Neuronal stem cell (in vitro differentiated cells): ENCODE measurements around the gene NNMT.

Experiments used
- DNase-seq: peaks from one replicate; pipeline ENCODE4 v3.0.0-alpha.2; 2013; ENCODE audit warnings: low spot score
- H2AFZ ChIP-seq: one replicate; pipeline ENCODE4 v1.6.1; 2013; ENCODE audit warnings: mild to moderate bottlenecking, low read length, inconsistent platforms
- H2AK5ac ChIP-seq: 2 replicates; pipeline ENCODE4 v1.6.1; 2013; ENCODE audit warnings: low read depth, mild to moderate bottlenecking, inconsistent platforms, low read length, moderate library complexity, mixed read lengths
- H2BK120ac ChIP-seq: 2 replicates; pipeline ENCODE4 v1.6.1; 2013; ENCODE audit warnings: low read depth, mild to moderate bottlenecking, inconsistent platforms, low read length, moderate library complexity, mixed read lengths
- H2BK12ac ChIP-seq: one replicate; pipeline ENCODE4 v1.6.1; 2013; ENCODE audit warnings: low read length, inconsistent platforms
- H2BK15ac ChIP-seq: 2 replicates; pipeline ENCODE4 v1.6.1; 2013; ENCODE audit warnings: mild to moderate bottlenecking, low read length, inconsistent platforms, mixed read lengths
- H2BK5ac ChIP-seq: one replicate; pipeline ENCODE4 v1.6.1; 2013; ENCODE audit warnings: inconsistent platforms, mild to moderate bottlenecking, low read length, moderate library complexity
- H3K14ac ChIP-seq: one replicate; pipeline ENCODE4 v1.6.1; 2013; ENCODE audit warnings: low read length, inconsistent platforms
- H3K18ac ChIP-seq: 2 replicates; pipeline ENCODE4 v1.6.1; 2013; ENCODE audit warnings: low read length, inconsistent platforms
- H3K23ac ChIP-seq: 2 replicates; pipeline ENCODE4 v1.6.1; 2013; ENCODE audit warnings: low read depth, mild to moderate bottlenecking, mixed read lengths, low read length, inconsistent platforms; ENCODE audit not compliant: poor library complexity
- H3K27ac ChIP-seq: replicated peaks from 3 replicates; pipeline ENCODE4 v1.5.1; 2013; ENCODE audit warnings: low read length, inconsistent platforms
- H3K27me3 ChIP-seq, 3 experiments: 2 replicates each; pipeline ENCODE4 v1.6.1; 2013; ENCODE audit warnings: low read length in 3 of 3, mild to moderate bottlenecking in 2 of 3, inconsistent platforms in 1 of 3, low read depth in 1 of 3, mixed read lengths in 1 of 3, moderate library complexity in 1 of 3; ENCODE audit not compliant: control insufficient read depth in 3 of 3, insufficient read depth in 3 of 3
- H3K36me3 ChIP-seq, 2 donors: replicated peaks in 1 of 2; 2 replicates each; pipeline ENCODE4 v1.6.1; 2013; ENCODE audit warnings: low read length in 2 of 2; ENCODE audit not compliant: control insufficient read depth in 2 of 2, insufficient read depth in 2 of 2
- H3K4ac ChIP-seq: 2 replicates; pipeline ENCODE4 v1.6.1; 2013; ENCODE audit warnings: inconsistent platforms, mild to moderate bottlenecking, low read length, moderate library complexity
- H3K4me1 ChIP-seq, 2 donors: 1 replicate in 1 of 2; 2 replicates in 1 of 2; pipeline ENCODE4 v1.6.1; 2013; ENCODE audit warnings: low read length in 2 of 2, low read depth in 1 of 2; ENCODE audit not compliant: control insufficient read depth in 2 of 2, insufficient read depth in 1 of 2
- H3K4me2 ChIP-seq: one replicate; pipeline ENCODE4 v1.6.1; 2013; ENCODE audit warnings: mild to moderate bottlenecking, low read length, inconsistent platforms; ENCODE audit not compliant: insufficient read depth, poor library complexity, severe bottlenecking
- H3K4me3 ChIP-seq, 2 donors: 2 replicates each; pipeline ENCODE4 v1.5.1; 2013; ENCODE audit warnings: low read length in 2 of 2, mild to moderate bottlenecking in 2 of 2, inconsistent platforms in 1 of 2, moderate library complexity in 1 of 2
- H3K79me1 ChIP-seq: one replicate; pipeline ENCODE4 v1.6.1; 2013; ENCODE audit warnings: low read depth, mild to moderate bottlenecking, inconsistent platforms, low read length, moderate library complexity
- H3K9ac ChIP-seq: one replicate; pipeline ENCODE4 v1.6.1; 2013; ENCODE audit warnings: mild to moderate bottlenecking, low read depth, low read length, inconsistent platforms; ENCODE audit not compliant: poor library complexity
- H3K9me3 ChIP-seq, 2 donors: replicated peaks in 1 of 2; 2 replicates each; pipeline versions ENCODE3 to v1.6.1; 2013; ENCODE audit warnings: low read length in 2 of 2, mild to moderate bottlenecking in 2 of 2, inconsistent platforms in 1 of 2, low read depth in 1 of 2, mixed read lengths in 1 of 2, moderate library complexity in 1 of 2; ENCODE audit not compliant: control insufficient read depth in 2 of 2, insufficient read depth in 1 of 2
- H4K8ac ChIP-seq: one replicate; pipeline ENCODE4 v1.6.1; 2013; ENCODE audit warnings: low read depth, mild to moderate bottlenecking, inconsistent platforms, low read length, moderate library complexity
- H4K91ac ChIP-seq: one replicate; pipeline ENCODE4 v1.6.1; 2013; ENCODE audit warnings: low read length, low read depth, mild to moderate bottlenecking, inconsistent platforms; ENCODE audit not compliant: poor library complexity
- WGBS, 2 donors: extraction: QIAGEN DNeasy Blood & Tissue Kit; methylation state at CpG; one replicate each; pipeline ENCODE4 v1.1.7; 2013; ENCODE audit warnings: missing lambda C conversion rate in 2 of 2, mixed read lengths in 1 of 2; ENCODE audit not compliant: insufficient read length in 2 of 2, insufficient replicate concordance in 1 of 2; ENCODE audit errors: extremely low coverage in 2 of 2; 5-methylcytosine and 5-hydroxymethylcytosine counted together

NNMT gene

DNA sequence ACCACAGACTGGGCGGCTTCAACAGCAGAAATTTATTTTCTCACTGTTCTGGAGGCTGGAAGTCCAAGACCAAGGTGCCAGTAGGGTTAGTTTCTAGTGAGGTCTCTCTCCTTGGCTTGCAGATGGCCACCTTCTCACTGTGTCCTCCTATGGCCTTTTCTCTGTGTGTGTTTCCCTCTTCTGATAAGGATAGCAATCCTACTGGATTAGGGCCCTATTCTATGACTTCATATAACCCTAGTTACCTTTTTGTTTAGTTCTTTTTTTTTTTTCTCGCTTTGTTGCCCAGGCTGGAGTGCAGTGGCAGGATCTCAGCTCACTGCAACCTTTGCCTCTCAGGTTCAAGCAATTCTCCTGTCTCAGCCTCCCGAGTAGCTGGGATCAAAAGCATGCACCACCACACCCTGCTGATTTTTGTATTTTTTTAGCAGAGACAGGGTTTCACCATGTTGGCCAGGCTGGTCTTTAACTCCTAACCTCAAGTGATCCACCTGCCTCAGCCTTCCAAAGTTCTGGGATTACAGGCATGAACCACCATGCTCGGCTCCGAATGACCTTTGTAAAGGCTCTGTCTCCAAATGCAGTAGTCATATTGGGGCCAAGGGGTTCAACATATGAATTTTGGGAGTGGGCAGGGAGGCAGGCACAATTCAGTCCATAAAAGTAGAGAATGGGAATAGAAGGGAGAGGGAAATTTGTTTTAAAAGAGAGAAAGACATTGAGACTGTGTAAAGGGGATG is 25.5 kb upstream of the NNMT start:
- Histone ChIP-seq H2BK12ac (no peak overlapping the region), H2AFZ (no peak overlapping the region), H3K18ac (no peak overlapping the region), H3K23ac (no peak overlapping the region), H3K4me2 (no peak overlapping the region), H3K4ac (no peak overlapping the region), H2AK5ac (no peak overlapping the region), H3K36me3 (no peaks in the 10 kb centered on the region), H2BK15ac (no peak overlapping the region), H4K8ac (no peak overlapping the region), H3K27ac (no peak overlapping the region), H4K91ac (no peak overlapping the region), H3K4me1 (no peaks in the 10 kb centered on the region), H3K9me3 (peaks cover 0 to 2% of the 10 kb centered on the region in 2 donors), H2BK5ac (no peak overlapping the region), H2BK120ac (no peak overlapping the region), H3K27me3 (peaks cover 0 to 7% (median 0%) of the 10 kb centered on the region in 3 experiments), H3K79me1 (no peaks in the 10 kb centered on the region), H3K14ac (no peak overlapping the region), H3K4me3 (no peak overlapping the region), H3K9ac (no peak overlapping the region)
- no peak for DNase-seq
- WGBS, 2 donors = no CpG with 5 or more reads among the region's 5 CpGs

- Histone ChIP-seq H3K23ac (no peak overlapping the region), H3K4me1 (no peaks in the 10 kb centered on the region), H2BK120ac (no peak overlapping the region), H3K27me3 (peaks cover 0 to 7% (median 0%) of the 10 kb centered on the region in 3 experiments), H4K8ac (no peak overlapping the region), H3K27ac (no peak overlapping the region), H3K18ac (no peak overlapping the region), H3K14ac (no peak overlapping the region), H3K4me3 (no peak overlapping the region), H3K36me3 (no peaks in the 10 kb centered on the region), H2AK5ac (no peak overlapping the region), H2BK5ac (no peak overlapping the region), H3K9ac (no peak overlapping the region), H3K9me3 (peaks cover 0 to 2% of the 10 kb centered on the region in 2 donors), H2BK15ac (no peak overlapping the region), H3K79me1 (no peaks in the 10 kb centered on the region), H2BK12ac (no peak overlapping the region), H3K4ac (no peak overlapping the region), H3K4me2 (no peak overlapping the region), H2AFZ (no peak overlapping the region), H4K91ac (no peak overlapping the region)
- DNase-seq = no peak
- WGBS, 2 donors = no CpG with 5 or more reads among the region's 2 CpGs
These were observed 24.9 kb upstream of the NNMT start for GRCh38 chr11:114271316-114271715.

- H3K23ac ChIP-seq = no peak overlapping the region
- no peak overlapping the region for H2BK15ac ChIP-seq
- H3K9ac ChIP-seq = no peak overlapping the region
- no peak overlapping the region for H3K18ac ChIP-seq
- H3K9me3 ChIP-seq = peaks cover 0 to 2% of the 10 kb centered on the region in 2 donors
- H3K4me1 ChIP-seq = no peaks in the 10 kb centered on the region
- no peak overlapping the region for H3K4me3 ChIP-seq
- no peak overlapping the region for H2BK12ac ChIP-seq
- H2AFZ ChIP-seq = no peak overlapping the region
- peaks cover 0 to 7% (median 0%) of the 10 kb centered on the region in 3 experiments for H3K27me3 ChIP-seq
- no CpG with 5 or more reads among the region's 4 CpGs for WGBS, 2 donors
- no peak for DNase-seq
- H3K36me3 ChIP-seq = no peaks in the 10 kb centered on the region
- H3K14ac ChIP-seq = no peak overlapping the region
- no peak overlapping the region for H3K27ac ChIP-seq
- no peak overlapping the region for H2BK120ac ChIP-seq
- H4K91ac ChIP-seq = no peak overlapping the region
- H3K79me1 ChIP-seq = no peaks in the 10 kb centered on the region
- no peak overlapping the region for H3K4me2 ChIP-seq
- no peak overlapping the region for H3K4ac ChIP-seq
- H2BK5ac ChIP-seq = no peak overlapping the region
- no peak overlapping the region for H4K8ac ChIP-seq
- H2AK5ac ChIP-seq = no peak overlapping the region
These were observed 23.9 kb upstream of the NNMT start for GRCh38 chr11:114272311-114272710.

- no peak overlapping the region for H3K18ac ChIP-seq
These were observed 23.1 kb upstream of the NNMT start for GRCh38 chr11:114273071-114273470.

More at GRCh38 chr11:114273071-114273470, 23.1 kb upstream of the NNMT start:
- no peak overlapping the region for H3K4me3 ChIP-seq
- H3K9ac ChIP-seq = no peak overlapping the region
- H2BK5ac ChIP-seq = no peak overlapping the region
- no peaks in the 10 kb centered on the region for H3K79me1 ChIP-seq
- H3K4me2 ChIP-seq = no peak overlapping the region
- H3K27ac ChIP-seq = no peak overlapping the region
- no peak for DNase-seq
- peaks cover 0 to 2% of the 10 kb centered on the region in 2 donors for H3K9me3 ChIP-seq
- H3K4me1 ChIP-seq = no peaks in the 10 kb centered on the region
- no peak overlapping the region for H2BK12ac ChIP-seq
- H3K4ac ChIP-seq = no peak overlapping the region
- no peak overlapping the region for H2AFZ ChIP-seq
- no peak overlapping the region for H4K8ac ChIP-seq
- H3K36me3 ChIP-seq = no peaks in the 10 kb centered on the region
- H3K23ac ChIP-seq = no peak overlapping the region
- H2AK5ac ChIP-seq = no peak overlapping the region
- no peak overlapping the region for H2BK15ac ChIP-seq
- H3K27me3 ChIP-seq = peaks cover 0 to 7% (median 0%) of the 10 kb centered on the region in 3 experiments
- no CpG with 5 or more reads among the region's 3 CpGs for WGBS, 2 donors
- H2BK120ac ChIP-seq = no peak overlapping the region
- H3K14ac ChIP-seq = no peak overlapping the region
- H4K91ac ChIP-seq = no peak overlapping the region
